Gastroesophageal sphincter (tissue), 4 donors: ENCODE data around the gene SAMD3. TPM values are rescaled to one million over a fixed set of nuclear protein-coding genes. Genes with fewer than 3 reads are reported as not detected.

ENCODE experiments used
- ATAC-seq: fragments of 150-250 bp; one replicate; pipeline ENCODE4 v1.9.1; 2016; ENCODE audit warnings: mild to moderate bottlenecking, moderate library complexity
- H3K27ac ChIP-seq, 4 donors: fragments of 200-600 bp; sonication (generic) in 3 of 4; 1 replicate in 3 of 4; 2 replicates in 1 of 4; pipeline ENCODE4 v1.5.1; 2016 to 2019
- H3K27me3 ChIP-seq: fragments of 200-600 bp; sonication (generic); one replicate; pipeline ENCODE4 v1.5.1; 2019
- H3K36me3 ChIP-seq, 2 donors: fragments of 200-600 bp; sonication (generic); one replicate each; pipeline ENCODE4 v1.5.1; 2019; ENCODE audit warnings: control low read depth in 1 of 2
- H3K4me1 ChIP-seq, 3 donors: fragments of 200-600 bp; sonication (generic); 1 replicate in 2 of 3; 2 replicates in 1 of 3; pipeline ENCODE4 v1.5.1; 2016 to 2019; ENCODE audit warnings: control low read depth in 2 of 3
- H3K4me3 ChIP-seq, 2 donors: fragments of 200-600 bp; sonication (generic); one replicate each; pipeline ENCODE4 v1.5.1; 2019; ENCODE audit warnings: mild to moderate bottlenecking in 1 of 2, moderate library complexity in 1 of 2
- H3K9me3 ChIP-seq, 3 donors: fragments of 200-600 bp; sonication (generic); one replicate each; pipeline ENCODE4 v1.5.1; 2017 to 2019; ENCODE audit warnings: control low read depth in 2 of 3
- CTCF ChIP-seq, 4 experiments: fragments of 200-600 bp in 2 of 4; fragments of 450-650 bp in 2 of 4; sonication (generic) in 1 of 4; IDR thresholded peaks; one replicate each; pipeline ENCODE4 v1.5.1; 2017 to 2019; ENCODE audit warnings: antibody characterized with exemption in 4 of 4, mild to moderate bottlenecking in 2 of 4, moderate library complexity in 2 of 4
- EP300 ChIP-seq: sonication (generic); formaldehyde crosslinking; IDR thresholded peaks from one replicate; pipeline ENCODE4 v1.6.1; 2017; ENCODE audit warnings: antibody characterized with exemption, mild to moderate bottlenecking
- POLR2A ChIP-seq, 2 donors: fragments of 450-650 bp; IDR thresholded peaks; one replicate each; pipeline ENCODE4 v1.6.1; 2017; ENCODE audit warnings: antibody characterized with exemption in 2 of 2, mild to moderate bottlenecking in 2 of 2, moderate library complexity in 1 of 2
- POLR2AphosphoS5 ChIP-seq: sonication (generic); formaldehyde crosslinking; IDR thresholded peaks from one replicate; pipeline ENCODE4 v1.6.1; 2017; ENCODE audit warnings: antibody characterized with exemption
- WGBS, 2 donors: methylation state at CpG; one replicate each; pipeline ENCODE4 v1.1.5; 2018; ENCODE audit warnings: low coverage in 1 of 2; 5-methylcytosine and 5-hydroxymethylcytosine counted together
- total RNA-seq, 4 donors: library from RNA; depleted of rRNA; stranded (reverse); fragments of >200 nt; gene quantifications; one replicate each; pipeline ENCODE4 v1.1.0, GENCODE V29; 2016

SAMD3 gene
- total RNA-seq, 4 donors from 2014 or later, result 0.54 TPM; not detected in 3

GRCh38 chr6:130189531-130190397 lies 33.0 kb downstream of the SAMD3 start:
- 70 to 87% methylated on average over 7 to 8 of the region's 8 CpGs for WGBS, 2 donors
- no peak for TF ChIP-seq POLR2A (IDR thresholded peaks at IDR 0.05)
- TF ChIP-seq EP300, result no peak
- no peak for TF ChIP-seq POLR2AphosphoS5
- TF ChIP-seq CTCF (IDR thresholded peaks at IDR 0.05), result no peak
- H3K9me3 ChIP-seq, result no peaks in the 10 kb centered on the region
- H3K27me3 ChIP-seq, result no peaks in the 10 kb centered on the region
- no peak overlapping the region for H3K27ac ChIP-seq
- H3K4me1 ChIP-seq, result no peaks in the 10 kb centered on the region
- ATAC-seq, result no peak
- no peak overlapping the region for H3K4me3 ChIP-seq
- H3K36me3 ChIP-seq, result no peaks in the 10 kb centered on the region

- ATAC-seq, result no peak
- WGBS, 2 donors, result 71 to 72% methylated on average over 5 to 6 of the region's 6 CpGs
- H3K27ac ChIP-seq, result no peak overlapping the region
- no peaks in the 10 kb centered on the region for H3K27me3 ChIP-seq
- H3K9me3 ChIP-seq, result no peaks in the 10 kb centered on the region
- H3K4me3 ChIP-seq, result no peak overlapping the region
- H3K4me1 ChIP-seq, result no peaks in the 10 kb centered on the region
- no peaks in the 10 kb centered on the region for H3K36me3 ChIP-seq
- TF ChIP-seq CTCF (IDR thresholded peaks at IDR 0.05), result no peak
- TF ChIP-seq POLR2AphosphoS5, result no peak
- no peak for TF ChIP-seq POLR2A (IDR thresholded peaks at IDR 0.05)
- no peak for TF ChIP-seq EP300
Measured at GRCh38 chr6:130188207-130188899, 34.4 kb downstream of the SAMD3 start.

GRCh38 chr6:130187335-130188206 lies 35.2 kb downstream of the SAMD3 start:
- Histone ChIP-seq H3K27ac (no peak overlapping the region), H3K27me3 (no peaks in the 10 kb centered on the region), H3K4me3 (no peak overlapping the region), H3K9me3 (no peaks in the 10 kb centered on the region), H3K4me1 (no peaks in the 10 kb centered on the region), H3K36me3 (no peaks in the 10 kb centered on the region)
- ATAC-seq, result no peak
- WGBS, 2 donors, result 69 to 71% methylated on average over 3 of the region's 3 CpGs
- TF ChIP-seq POLR2A (IDR thresholded peaks at IDR 0.05), result no peak
- TF ChIP-seq POLR2AphosphoS5, result no peak
- no peak for TF ChIP-seq EP300
- no peak for TF ChIP-seq CTCF (IDR thresholded peaks at IDR 0.05)

- Histone ChIP-seq H3K27ac (no peak overlapping the region), H3K4me1 (no peaks in the 10 kb centered on the region), H3K4me3 (no peak overlapping the region), H3K9me3 (no peaks in the 10 kb centered on the region), H3K36me3 (no peaks in the 10 kb centered on the region), H3K27me3 (no peaks in the 10 kb centered on the region)
- ATAC-seq, result no peak
- 72 to 96% methylated on average over 3 of the region's 3 CpGs for WGBS, 2 donors
- TF ChIP-seq EP300 (no peak), POLR2A (IDR thresholded peaks at IDR 0.05) (no peak), POLR2AphosphoS5 (no peak), CTCF (IDR thresholded peaks at IDR 0.05) (no peak)
Measured at GRCh38 chr6:130185658-130186057, 37.1 kb downstream of the SAMD3 start.
